Left renal cortex interstitium (tissue), 4 donors: ENCODE measurements around the gene CCDC12. TPM values are rescaled to one million over a fixed set of nuclear protein-coding genes. Genes with fewer than 3 reads are reported as not detected.

Experiments used
- DNase-seq, 4 donors: peaks; one replicate each; pipeline ENCODE4 v3.0.0-alpha.2; 2013; ENCODE audit warnings: low read depth in 4 of 4, low spot score in 2 of 4, missing footprints in 1 of 4
- polyA plus RNA-seq, 4 donors: library from polyadenylated mRNA; unstranded; fragments of 120-200 nt; gene quantifications; one replicate each; pipeline ENCODE4 v1.2.1, GENCODE V29; 2013; ENCODE audit not compliant: insufficient read length in 4 of 4

Gene CCDC12
- polyA plus RNA-seq, 4 donors: 52.4 to 67.5 (median 57.7) TPM

DNA sequence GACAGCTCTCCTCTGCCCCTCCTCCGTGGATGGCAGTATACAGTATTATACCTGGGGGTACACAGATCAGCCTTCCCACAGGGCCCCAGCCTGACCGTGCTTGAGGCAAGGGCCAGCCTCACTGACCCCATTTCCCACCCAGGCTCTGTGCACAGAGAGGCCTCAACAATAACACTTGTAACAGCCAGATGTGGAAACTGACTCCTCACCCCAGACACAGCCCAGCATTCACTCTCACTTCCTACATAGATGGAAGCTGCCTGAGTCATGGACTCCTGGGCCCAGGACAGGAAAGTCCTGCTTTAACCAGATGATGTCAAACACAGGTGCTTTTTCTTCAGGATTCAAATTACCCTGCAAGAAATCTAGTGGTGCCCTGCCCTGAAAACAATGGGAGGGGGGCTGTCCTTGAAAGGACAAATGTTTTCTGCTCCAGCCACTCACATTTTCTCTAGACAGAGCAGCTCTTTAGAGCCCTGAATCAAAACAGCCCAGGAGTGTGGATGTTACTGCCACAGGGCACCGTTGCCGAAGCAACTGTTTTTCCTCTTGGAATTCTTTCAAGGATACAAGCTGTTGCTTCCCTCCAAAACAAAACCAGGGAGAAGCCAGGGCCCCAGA, 16.4 kb downstream of the CCDC12 start:
- no peak for DNase-seq

DNA sequence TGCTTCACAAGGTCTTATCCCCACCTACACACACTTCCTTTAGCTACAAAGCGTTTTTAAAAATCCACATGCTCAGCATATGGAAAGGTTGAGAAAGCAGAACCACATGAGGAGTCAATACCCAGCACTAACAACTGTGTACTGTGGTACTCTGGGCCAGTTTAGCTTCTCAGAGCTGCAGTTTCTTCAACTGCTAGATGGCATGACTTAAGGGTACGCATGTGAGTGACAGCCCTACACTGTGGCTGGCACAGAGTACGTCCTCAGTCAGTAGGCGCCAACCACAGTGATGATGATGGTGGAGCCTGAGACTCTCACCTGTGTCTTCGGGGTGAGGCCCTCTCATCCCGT, 17.4 kb downstream of the CCDC12 start:
- no peak for DNase-seq

DNA sequence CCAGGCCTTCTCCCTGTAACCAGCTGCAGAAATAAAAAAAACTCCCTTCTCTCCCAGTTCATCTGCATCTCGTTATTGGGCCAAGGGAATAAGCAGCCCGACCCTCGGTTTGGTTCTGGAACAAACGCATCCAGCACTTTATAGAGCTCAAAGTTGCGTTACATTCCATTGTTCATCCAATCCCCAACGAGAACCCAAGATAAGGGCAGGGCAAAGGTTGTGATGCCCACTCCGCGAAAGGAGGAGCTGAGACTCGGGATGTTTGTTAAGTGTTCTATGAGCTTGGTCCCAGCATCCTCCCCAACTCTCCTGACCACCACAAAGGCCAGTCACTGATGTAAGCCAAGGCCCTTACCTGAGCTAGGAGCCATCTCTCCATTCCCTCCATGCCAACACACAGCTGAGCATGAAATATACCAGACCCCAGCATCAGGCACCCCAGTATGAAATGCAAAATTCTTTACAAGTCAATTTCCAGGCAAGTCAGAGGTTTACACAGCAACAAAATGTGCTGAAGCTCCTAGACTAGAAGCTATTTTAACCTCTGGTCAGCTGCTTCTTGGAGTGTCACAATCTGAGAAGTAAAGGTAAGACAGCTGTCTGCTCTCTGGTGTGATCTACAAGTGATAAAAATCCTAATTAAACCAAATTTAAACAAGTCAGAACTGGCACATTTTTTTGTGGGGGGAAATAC, 17.9 kb downstream of the CCDC12 start:
- no peak for DNase-seq

DNA sequence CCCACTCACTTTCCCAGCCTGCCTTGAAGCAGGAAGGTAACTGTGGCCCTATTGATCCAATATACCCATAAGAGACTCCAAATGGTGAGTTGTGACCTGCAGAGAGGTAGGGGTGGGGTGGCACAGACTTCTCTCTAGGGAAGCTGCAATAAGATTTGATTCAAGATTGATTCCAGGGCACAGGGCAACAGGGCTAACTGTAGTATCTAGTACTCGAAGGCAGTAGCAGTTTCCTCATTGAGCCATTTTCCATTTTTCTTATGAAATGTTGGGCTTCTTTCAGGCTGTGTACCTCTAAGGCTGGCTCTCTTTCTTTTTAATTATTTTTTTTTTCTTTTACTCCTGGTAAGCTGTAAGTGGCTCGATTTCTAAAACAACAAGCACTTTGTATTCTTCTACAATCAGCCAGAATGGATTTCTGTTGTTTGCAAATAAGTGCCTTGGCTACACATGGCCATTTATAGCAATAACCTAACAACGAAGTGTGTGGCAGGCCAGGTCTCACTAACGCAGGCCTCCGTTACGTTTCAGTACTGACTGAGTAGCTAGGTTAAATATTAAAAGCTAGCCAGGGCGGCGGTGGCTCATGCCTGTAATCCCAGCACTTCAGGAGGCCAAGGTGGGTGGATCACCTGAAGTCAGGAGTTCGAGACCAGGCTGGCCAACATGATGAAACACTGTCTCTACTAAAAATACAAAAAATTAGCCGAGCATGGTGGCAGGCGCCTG, 19.3 kb downstream of the CCDC12 start:
- no peak for DNase-seq

DNA sequence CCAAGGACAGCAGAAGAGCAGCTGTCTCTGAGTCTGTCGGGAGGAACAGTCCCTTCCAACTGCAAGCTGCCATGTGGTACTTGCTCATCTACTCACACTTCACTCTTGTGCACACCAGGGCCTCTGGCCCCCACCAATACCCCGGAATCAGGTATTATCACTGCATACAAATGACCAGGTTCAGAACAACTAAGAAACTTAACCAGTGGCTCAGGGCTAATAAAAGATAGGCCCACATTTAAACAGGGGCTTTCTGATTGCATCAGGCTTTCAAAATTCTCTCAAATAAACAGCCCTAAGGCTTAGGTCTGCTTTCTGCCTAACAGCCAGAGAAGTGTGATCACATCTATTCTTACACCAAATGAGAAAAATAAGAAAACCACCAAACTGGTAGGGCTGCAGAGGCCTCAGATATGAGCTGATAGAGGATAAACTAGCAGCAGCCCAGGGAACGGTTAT, 20.7 kb downstream of the CCDC12 start:
- no peak for DNase-seq

DNA sequence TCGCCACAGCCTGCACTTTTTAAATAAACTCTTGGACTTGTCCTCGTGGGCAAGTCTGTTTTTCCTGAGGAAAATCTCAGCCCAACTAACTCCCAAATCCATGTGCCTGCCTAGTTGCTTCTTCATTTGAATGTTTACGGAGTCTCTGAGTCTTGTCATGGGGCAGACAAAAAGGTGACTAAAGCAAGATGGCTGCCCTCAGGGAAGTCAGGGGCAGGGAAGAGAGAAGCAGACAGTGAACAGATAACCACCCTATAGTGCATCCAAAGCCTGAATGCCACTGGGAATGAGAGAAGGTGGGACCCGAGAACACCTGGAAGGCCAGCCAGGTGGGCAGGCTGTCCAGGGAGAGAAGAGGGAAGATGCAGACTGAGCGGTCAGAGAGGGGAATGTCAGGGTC, 21.4 kb downstream of the CCDC12 start:
- DNase-seq: no peak

DNA sequence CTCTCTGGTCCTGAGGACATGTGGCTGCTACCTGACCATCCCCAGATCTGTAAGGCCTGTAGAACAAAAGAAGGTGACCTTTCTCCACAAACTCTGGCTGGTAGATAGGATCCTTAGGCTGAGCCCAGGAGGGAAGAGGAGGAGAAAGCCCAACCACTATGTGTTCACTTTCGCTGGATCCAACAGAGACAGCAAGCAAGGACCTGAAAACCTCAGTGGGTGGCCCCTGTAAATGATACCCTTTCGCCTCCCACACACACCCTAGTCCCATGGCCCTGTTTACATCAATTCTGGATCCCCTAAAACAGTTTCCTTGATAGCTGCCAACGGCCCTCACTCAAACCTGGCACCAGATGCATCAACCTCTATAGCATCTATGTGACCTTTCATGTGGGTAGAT, 22.4 kb downstream of the CCDC12 start:
- DNase-seq: no peak

DNA sequence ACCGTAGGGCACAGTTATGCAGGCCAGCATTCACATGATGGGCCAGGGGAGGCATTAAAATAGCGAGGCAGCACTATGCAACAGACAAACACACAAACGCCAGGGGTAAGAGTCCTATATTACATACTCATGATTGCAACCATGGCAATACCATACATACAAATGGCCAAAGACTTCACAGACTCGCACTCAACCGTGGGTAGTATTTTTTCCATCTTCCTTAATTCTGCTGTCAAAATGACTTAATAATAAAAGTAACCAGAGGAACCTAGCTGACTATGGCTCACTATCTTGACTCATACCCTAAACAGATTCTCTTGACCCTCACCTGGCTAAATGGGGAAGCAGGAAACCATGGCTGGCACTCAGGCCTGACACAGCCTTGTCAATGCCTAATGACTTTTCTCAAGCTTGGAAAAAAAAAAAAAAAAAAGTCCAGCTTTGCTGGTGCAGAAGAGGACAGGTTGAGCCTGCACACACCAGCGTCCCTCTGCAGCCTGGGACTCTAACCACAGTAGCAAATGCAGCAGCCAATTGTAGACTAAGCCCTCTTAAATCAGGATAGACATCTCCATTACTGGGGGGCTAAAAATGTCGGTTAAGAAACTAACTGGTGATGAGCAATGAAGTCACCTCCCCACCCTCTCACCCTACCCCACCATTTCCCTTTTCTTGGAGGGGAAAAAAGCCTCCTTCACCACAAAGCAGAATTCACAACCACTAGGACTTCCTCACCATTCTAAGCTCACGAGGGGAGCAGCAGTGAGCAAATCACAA, 23.1 kb downstream of the CCDC12 start:
- no peak for DNase-seq

DNA sequence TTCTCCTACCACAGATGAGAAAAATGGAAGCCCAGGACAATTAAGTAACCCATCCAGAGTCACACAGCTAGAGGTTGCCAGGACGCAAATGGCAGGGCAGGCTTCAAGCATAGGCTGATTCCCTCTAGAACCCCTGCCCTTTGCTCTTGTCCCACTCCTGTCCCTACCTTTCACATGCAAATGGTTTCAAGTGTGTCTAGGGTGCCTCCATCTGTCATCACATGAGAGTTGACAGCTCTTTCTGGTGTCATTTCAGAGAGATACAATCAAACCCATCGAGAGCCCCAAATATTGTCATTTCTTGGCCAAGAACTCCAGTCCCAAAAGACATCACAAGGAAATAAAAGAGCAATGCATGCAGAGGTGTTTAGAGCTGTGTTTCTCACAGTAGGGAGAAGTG, 23.7 kb downstream of the CCDC12 start:
- no peak for DNase-seq

DNA sequence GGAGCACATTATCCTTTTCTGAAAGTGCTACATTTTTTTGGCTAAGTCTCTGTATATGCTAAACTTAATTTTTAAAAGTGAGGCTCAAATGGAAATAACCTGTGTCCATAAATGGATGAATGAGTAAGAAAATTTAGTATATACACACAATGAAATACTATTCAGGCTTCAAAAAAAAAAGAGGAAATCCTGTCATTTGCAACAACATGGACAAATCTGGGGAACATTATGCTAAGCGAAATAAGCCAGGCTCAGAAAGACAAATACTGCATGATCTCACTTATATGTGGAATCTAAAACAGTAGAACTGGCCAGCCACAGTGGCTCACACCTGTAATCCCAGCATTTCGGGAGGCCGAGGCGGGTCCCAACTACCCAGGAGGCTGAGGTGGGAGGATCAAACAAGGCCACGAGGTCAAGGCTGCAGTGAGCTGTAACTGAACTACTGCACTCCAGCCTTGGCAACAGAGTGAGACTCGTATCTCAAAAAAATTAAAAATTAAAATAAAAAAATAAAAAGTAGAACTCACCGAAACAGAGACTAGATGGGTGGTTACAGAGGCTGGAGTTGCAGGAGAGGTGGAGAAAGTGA, 25.8 kb downstream of the CCDC12 start:
- no peak for DNase-seq

DNA sequence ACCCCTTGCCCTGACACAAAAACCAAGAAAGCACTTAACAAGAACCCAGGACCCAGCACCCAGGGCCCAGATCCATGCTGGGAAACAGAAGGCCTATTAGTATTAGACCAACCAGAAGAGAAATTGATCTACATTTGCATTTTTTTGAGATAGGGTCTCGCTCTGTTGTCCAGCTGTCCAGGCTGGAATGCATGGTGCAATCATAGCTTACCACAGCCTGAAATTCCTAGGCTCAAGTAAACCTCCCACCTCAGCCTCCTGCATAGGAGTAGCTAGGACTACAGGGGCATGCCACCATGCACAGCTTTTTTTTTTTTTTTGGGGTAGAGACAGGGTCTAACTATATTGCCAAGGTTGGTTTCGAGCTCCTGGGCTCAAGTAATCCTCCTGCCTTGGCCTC, 26.4 kb downstream of the CCDC12 start:
- DNase-seq: no peak

DNA sequence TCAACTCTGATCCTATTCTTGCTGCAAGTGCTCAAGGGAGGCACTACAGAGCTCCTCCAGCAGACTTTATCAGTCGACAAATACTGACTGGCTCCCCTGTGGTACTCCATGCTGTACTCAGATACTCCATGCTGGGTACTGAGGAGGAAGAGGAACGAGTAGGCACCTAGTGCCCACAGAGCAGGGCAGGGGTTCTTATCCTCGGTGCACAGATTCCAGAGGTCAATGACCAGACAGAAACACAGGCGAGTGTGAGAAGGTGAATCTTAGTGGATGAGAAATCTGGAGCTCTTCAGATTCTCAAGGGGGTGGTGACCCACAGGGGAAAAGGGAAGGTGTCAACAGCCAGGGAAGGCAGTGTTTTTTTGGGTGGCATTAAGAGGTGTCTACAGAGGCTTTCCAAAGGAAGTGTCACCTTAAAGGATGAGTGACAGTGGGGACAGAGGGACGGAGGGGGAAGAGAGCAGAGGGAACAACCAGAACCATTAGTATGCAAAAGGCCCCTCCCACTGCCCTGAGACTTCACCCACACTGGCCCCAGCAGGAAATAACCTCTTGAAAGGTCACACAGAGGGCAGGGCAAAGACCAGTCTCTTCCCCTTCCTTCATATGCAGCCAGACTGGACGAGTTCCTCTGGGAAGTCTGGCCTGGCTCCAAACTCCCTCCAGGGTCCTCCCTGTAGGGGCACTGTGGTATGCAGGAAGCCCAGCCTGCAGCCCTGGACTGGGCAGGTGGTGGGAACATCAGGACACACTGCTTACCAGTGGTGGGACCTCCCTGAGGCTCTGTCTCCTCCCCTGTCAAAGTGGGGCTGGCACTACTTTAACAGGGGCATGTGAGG, 27.5 kb downstream of the CCDC12 start:
- no peak for DNase-seq

DNA sequence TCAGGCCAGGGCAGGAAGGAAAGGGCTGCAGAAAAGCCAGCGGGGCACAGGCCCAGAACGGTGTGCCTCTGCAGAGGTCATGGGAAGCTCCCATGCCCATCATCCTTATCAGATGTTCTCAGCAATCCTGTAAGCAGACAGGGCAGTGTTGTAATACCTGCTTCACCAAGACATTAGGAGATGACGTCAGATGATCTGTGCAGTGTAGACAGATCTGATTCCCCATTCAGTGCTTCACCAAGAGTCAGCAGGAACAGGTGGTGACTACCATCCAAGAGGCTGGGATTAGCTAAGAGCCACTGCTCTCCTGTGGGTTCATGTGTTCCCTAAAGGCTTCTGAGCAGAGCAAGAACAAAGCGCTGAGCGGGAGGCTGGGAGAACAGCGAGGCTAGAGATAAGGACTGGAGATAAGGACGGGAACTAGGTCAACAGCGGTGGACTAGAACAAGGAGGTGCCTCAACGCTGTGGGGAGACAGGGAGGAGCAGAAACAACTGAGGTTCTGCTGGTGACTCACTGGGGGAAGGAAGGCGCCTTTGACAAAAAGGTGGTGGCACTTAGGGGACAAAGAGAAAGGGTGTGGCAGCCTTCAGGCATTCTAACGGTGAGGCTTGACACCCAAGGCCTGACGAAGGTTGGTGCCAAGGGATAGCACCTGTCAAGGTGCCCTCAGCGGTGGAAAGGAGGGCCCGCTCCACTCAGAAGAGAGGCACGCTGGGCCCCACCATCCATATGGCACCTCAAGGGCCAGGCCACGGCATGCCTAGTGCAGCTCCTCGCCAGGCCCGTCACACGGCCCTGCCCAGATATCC, 28.4 kb downstream of the CCDC12 start:
- DNase-seq: no peak

DNA sequence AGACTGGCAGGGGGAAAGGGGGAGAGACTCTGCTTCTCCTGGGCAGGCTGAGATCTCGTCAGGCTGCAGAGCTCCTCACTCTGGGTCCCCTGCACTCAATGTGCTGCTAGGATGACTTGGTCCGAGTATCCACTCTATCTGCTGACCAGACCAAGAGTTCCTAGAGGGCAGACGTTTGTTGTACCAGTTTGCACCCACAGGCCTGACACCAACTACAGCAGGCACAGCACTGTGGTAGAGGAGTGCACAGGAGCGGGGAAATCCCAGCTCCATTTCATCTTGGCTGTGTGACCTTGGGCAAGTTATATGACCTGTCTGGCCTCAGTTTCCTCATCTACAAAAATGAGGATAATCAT, 29.0 kb downstream of the CCDC12 start:
- no peak for DNase-seq

DNA sequence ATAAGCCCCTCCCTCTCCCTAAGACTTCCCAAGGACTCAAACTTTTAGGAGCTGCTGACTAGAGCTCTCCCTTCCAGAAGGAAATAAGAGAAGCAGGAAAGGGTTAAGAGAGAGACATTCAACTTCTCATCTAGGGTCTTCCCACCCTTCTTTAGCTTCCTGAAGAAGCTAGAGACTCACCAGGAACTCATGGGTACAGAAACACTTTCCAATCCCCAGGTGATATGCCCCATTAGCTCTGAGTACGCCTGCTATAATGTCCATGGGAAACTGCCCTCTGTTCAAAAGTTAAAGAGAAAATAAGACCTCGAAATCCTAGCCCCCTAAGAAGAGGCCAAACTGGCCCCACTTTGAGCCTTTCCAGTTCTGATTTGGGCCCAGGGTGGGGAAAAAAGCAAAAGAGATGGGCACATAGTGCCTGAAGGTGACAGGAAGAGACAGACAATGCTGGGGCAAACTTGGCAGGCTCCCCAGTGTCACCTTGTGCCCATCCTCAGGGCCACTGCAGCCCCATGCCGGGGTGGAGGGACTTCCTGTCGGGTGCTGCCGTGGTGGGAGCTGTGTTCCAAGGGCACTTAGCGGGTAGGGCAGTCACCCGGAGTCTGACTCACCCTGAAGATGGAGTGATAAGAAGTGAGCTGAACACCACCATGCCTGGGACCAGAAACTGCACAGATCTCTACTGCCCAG, 29.5 kb downstream of the CCDC12 start:
- no peak for DNase-seq

DNA sequence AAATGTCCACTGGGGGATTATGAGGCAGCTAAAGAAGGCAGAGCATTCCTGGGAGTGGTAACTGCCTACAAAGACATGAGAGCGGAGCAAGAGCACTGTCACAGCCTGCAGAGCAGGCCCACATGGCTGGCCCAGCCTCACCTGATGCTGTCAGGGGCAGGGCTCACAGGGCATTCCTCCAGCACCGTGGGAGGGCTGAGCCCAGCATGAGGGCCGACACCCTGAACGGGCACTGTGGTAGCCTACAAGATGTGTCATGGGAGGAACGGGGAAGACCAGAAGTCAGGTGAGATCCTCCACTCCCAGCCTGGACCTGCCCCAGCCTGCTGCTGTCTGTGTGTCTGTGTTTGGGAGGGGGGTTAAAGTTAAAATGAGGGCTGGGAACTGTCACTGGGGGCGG, 30.1 kb downstream of the CCDC12 start:
- DNase-seq: no peak

DNA sequence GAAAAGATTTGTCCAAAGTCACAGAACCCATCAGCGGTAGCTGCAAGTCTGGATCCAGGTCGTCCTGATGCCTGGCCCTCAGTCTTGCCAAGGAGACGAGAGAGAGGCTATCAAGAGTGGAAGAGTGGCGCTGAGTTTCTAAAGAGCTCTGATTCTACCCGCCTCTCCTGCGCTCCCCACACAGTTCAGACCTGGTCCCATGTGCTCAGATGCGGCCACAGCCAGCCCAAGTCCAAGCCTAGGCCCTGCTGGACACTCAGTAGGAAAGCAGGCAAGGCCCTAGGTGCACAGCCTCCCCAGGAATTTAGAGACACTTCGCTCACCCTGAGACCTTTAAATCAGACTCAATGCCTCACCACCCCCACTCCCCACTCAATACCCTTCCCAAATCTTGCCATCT, 32.4 kb downstream of the CCDC12 start:
- no peak for DNase-seq
